ENCODE results near the gene PREB.
"Not testable (repeated sequence)": the region's sequence is repeated elsewhere in the genome, so short reads cannot be mapped to it uniquely, and the experiment has no call there.

PREB gene

GRCh38 chr2:27133905-27134780 lies at the start of gene PREB:
PREB (minus strand) TSS chr2:27134636; CDS start chr2:27134421, 215 bp downstream.
- peak within 1 kb of the TSS; percentile 94 for H3K4me3 Mint-ChIP-seq
- DNase-seq = peak; percentile 98
- peak within 1 kb of the TSS; percentile 97 for H3K27ac Mint-ChIP-seq
- peaks cover 32% of the 10 kb centered on the region for H3K4me1 Mint-ChIP-seq
- CTCF ChIA-PET = interaction anchor here (0.8 to 3.4 kb wide), 7 partner anchors 10 to 169 kb away, joined by 3 to 19 read pairs (median 3); partner anchors contain the start of gene ABHD1
- H3K27me3 Mint-ChIP-seq = peaks cover 22% of the 10 kb centered on the region
- H3K36me3 Mint-ChIP-seq = peaks cover 24% of the 10 kb centered on the region
- H3K9me3 Mint-ChIP-seq = no peaks in the 10 kb centered on the region

- Mint-ChIP-seq H3K36me3 (no peaks in the 10 kb centered on the region), H3K9me3 (no peaks in the 10 kb centered on the region), H3K27me3 (peaks cover 57% of the 10 kb centered on the region), H3K4me1 (no peaks in the 10 kb centered on the region), H3K4me3 (no peak overlapping the region), H3K27ac (no peak overlapping the region)
- DNase-seq = no peak
- CTCF ChIA-PET = no interaction called here
Observed at GRCh38 chr2:27184115-27184514, 49.7 kb upstream of the PREB start.

DNA sequence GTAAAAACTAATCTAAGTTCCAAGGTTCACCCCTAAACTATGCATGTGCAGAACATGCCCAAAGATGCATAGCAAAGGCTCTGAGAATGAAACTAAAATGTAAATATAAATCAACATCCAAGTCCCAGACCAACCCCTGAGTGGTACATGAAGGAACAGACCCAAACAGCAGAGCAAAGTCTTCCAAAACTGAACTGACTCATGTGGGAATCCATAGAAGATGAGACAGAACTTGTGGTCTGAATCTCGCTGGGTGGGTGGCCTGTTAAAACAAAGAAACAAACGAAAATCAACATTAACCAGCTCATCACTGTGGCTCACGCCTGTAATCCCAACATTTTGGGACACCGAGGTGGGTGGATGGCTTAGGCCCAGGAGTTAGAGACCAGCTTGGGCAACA lies 47.9 kb upstream of the PREB start:
- Mint-ChIP-seq H3K9me3 (no peaks in the 10 kb centered on the region), H3K27me3 (peaks cover 50% of the 10 kb centered on the region), H3K27ac (no peak overlapping the region), H3K4me1 (peaks cover 3% of the 10 kb centered on the region), H3K4me3 (no peak overlapping the region), H3K36me3 (no peaks in the 10 kb centered on the region)
- no peak for DNase-seq
- CTCF ChIA-PET = interaction anchor here (1.0 kb wide), 1 partner anchor 13 kb away, joined by 3 read pairs; no protein-coding TSS in a partner anchor

DNA sequence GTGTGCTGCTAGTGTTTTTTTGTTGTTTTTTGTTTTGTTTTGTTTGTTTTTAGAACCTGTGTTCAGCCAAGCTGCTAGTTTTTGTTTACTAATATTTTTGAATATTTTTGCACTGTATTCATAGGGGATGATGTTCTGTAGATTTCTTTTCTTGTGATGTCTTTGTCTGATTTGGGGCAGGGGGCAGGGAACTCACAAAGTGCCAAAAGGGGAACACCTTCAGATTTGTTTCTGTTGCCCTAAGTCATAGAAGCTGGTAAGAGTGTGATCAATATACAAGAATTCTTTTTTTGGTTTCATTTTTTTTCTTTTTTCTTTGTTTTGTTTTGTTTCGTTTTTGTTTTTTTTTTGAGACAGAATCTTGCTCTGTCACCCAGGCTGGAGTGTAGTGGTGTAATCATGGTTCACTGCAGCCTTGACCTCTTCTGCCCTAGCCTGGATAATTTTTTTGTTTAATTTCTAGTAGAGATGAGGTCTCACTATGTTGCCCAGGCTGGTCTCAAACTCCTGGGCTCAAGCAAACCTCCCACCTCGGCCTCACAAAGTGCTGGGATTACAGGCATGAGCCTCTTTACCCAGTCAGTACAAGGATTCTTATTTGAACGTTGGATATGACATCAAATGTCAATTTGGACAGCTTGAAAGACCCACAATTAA lies 45.0 kb upstream of the PREB start:
- H3K36me3 Mint-ChIP-seq = no peaks in the 10 kb centered on the region
- peaks cover 3% of the 10 kb centered on the region for H3K4me1 Mint-ChIP-seq
- no peaks in the 10 kb centered on the region for H3K9me3 Mint-ChIP-seq
- CTCF ChIA-PET = interaction anchor here (1.5 kb wide), 1 partner anchor 9 kb away, joined by 5 read pairs; no protein-coding TSS in a partner anchor
- H3K4me3 Mint-ChIP-seq = no peak overlapping the region
- H3K27me3 Mint-ChIP-seq = peaks cover 36% of the 10 kb centered on the region
- H3K27ac Mint-ChIP-seq = no peak overlapping the region
- DNase-seq = no peak

DNA sequence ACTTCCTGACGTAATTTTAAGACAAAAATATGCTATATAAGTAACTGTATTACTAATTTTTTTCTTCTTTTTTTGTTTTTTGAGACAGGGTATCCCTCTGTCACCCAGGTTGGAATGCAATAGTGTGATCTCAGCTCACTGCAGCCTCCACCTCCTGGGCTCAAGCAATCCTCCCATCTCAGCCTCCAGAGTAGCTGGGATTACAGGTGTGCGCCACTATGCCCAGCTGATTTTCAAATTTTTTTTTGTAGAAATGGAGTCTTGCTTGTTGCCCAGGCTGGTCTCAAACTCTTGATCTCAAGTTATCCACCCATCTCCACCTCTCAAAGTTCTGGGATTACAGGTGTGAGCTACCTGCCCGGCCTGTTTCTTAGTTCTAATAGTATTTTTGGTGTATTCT lies 44.0 kb upstream of the PREB start:
- CTCF ChIA-PET = interaction anchor here (0.7 kb wide), 1 partner anchor 8 kb away, joined by 3 read pairs; no protein-coding TSS in a partner anchor
- Mint-ChIP-seq H3K27ac (no peak overlapping the region), H3K36me3 (no peaks in the 10 kb centered on the region)

GRCh38 chr2:27177441-27178351 lies 43.3 kb upstream of the PREB start:
- H3K9me3 Mint-ChIP-seq = no peaks in the 10 kb centered on the region
- H3K27ac Mint-ChIP-seq = no peak overlapping the region
- H3K4me1 Mint-ChIP-seq = peaks cover 3% of the 10 kb centered on the region
- peaks cover 33% of the 10 kb centered on the region for H3K27me3 Mint-ChIP-seq
- no peak for DNase-seq
- CTCF ChIA-PET = interaction anchor here (0.7 kb wide), 1 partner anchor 8 kb away, joined by 3 read pairs; no protein-coding TSS in a partner anchor
- H3K4me3 Mint-ChIP-seq = no peak overlapping the region
- H3K36me3 Mint-ChIP-seq = no peaks in the 10 kb centered on the region

More for the DNA sequence above, 44.0 kb upstream of the PREB start:
- Mint-ChIP-seq H3K27me3 (peaks cover 33% of the 10 kb centered on the region), H3K9me3 (no peaks in the 10 kb centered on the region), H3K4me3 (no peak overlapping the region), H3K4me1 (peaks cover 3% of the 10 kb centered on the region)
- no peak for DNase-seq

DNA sequence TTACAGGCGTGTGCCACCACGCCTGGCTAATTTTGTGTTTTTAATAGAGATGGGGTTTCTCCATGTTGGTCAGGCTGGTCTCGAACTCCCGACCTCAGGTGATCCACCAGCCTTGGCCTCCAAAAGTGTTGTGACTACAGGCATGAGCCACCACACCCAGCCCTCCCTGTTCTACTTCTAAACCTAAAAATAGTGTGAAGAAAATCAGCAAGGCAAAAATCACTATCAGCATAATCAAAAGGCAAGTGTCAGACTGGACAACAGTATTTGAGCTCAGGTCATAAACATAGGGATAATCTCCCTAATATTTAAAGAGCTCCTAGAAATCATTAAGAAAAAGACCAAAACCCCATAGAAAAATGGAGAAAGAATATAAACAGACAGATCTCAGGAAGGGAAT lies 41.3 kb upstream of the PREB start:
- H3K4me1 Mint-ChIP-seq, H3K36me3 Mint-ChIP-seq, CTCF ChIA-PET, H3K27ac Mint-ChIP-seq, DNase-seq, H3K4me3 Mint-ChIP-seq, H3K9me3 Mint-ChIP-seq: not testable (repeated sequence)
- peaks cover 35% of the 10 kb centered on the region for H3K27me3 Mint-ChIP-seq

- Mint-ChIP-seq H3K4me3 (no peak overlapping the region), H3K4me1 (peaks cover 3% of the 10 kb centered on the region), H3K27ac (no peak overlapping the region), H3K9me3 (no peaks in the 10 kb centered on the region), H3K27me3 (peaks cover 37% of the 10 kb centered on the region), H3K36me3 (no peaks in the 10 kb centered on the region)
- CTCF ChIA-PET = no interaction called here
- DNase-seq = no peak
Observed at GRCh38 chr2:27175330-27175729, 40.9 kb upstream of the PREB start.

DNA sequence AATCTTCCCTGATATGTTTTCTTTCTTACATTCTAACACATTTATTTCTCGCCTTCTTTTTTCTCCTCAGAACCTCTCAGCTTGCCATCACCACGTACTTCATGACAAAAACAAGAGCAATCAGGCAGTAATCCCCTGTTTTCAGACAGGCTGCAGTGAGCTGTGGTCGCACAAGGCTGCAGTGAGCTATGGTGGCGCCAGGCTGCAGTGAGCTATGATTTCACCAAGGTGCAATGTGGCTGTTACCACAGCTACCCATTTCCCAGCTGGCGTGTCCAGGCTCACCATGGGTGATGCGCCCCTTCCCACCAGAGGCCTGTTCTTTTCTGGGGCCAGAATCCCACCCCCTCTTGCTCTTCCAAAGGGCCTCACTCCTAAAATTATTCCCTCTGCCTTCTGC lies 40.2 kb upstream of the PREB start:
- Mint-ChIP-seq H3K9me3 (no peaks in the 10 kb centered on the region), H3K27me3 (peaks cover 39% of the 10 kb centered on the region), H3K36me3 (no peaks in the 10 kb centered on the region), H3K4me3 (no peak overlapping the region), H3K4me1 (peaks cover 5% of the 10 kb centered on the region), H3K27ac (no peak overlapping the region)
- no peak for DNase-seq
- CTCF ChIA-PET = no interaction called here

DNA sequence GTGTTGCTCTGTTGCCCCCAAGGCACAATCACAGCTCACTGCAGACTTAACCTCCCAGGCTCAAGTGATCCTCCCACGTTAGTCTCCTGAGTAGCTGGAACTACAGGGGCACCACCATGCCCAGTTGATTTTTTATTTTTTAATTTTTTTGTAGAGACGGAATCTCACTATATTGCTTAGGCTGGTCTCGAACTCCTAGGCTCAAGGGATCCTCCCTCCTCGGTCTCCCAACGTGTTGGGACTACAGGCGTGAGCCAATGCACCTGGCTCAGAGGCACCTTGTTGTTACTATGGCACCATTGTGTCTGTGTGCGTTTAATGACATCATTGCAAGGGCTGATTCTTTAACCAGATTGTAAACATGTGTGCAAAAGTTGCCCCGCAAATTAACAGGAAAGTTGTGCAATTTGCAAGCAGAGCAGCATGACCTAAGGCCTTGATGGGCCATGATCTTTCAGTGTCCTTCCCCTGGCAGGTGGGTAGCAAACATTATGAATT lies 37.0 kb upstream of the PREB start:
- Mint-ChIP-seq H3K27me3 (peaks cover 35% of the 10 kb centered on the region), H3K4me1 (peaks cover 2% of the 10 kb centered on the region), H3K4me3 (no peak overlapping the region), H3K36me3 (no peaks in the 10 kb centered on the region), H3K9me3 (no peaks in the 10 kb centered on the region), H3K27ac (no peak overlapping the region)
- CTCF ChIA-PET = interaction anchor here (0.7 to 2.0 kb wide), 5 partner anchors 9 to 566 kb away, joined by 3 to 10 read pairs (median 4); no protein-coding TSS in a partner anchor
- no peak for DNase-seq

- Mint-ChIP-seq H3K36me3 (no peaks in the 10 kb centered on the region), H3K9me3 (no peaks in the 10 kb centered on the region), H3K4me1 (peaks cover 2% of the 10 kb centered on the region), H3K27me3 (peaks cover 35% of the 10 kb centered on the region), H3K4me3 (no peak overlapping the region), H3K27ac (no peak overlapping the region)
- no peak for DNase-seq
- CTCF ChIA-PET = interaction anchor here (0.7 to 2.0 kb wide), 12 partner anchors 8 to 567 kb away, joined by 3 to 10 read pairs (median 4); partner anchors contain the start of gene TCF23
Observed at GRCh38 chr2:27170581-27171337, 36.3 kb upstream of the PREB start.

GRCh38 chr2:27164960-27165763 lies 30.7 kb upstream of the PREB start:
- H3K4me3 Mint-ChIP-seq = no peak overlapping the region
- DNase-seq = no peak
- CTCF ChIA-PET = interaction anchor here (1.1 kb wide), 1 partner anchor 67 kb away, joined by 3 read pairs; no protein-coding TSS in a partner anchor
- no peak overlapping the region for H3K27ac Mint-ChIP-seq
- H3K4me1 Mint-ChIP-seq = peaks cover 9% of the 10 kb centered on the region
- H3K27me3 Mint-ChIP-seq = peaks cover 19% of the 10 kb centered on the region
- no peaks in the 10 kb centered on the region for H3K9me3 Mint-ChIP-seq
- no peaks in the 10 kb centered on the region for H3K36me3 Mint-ChIP-seq

Measured in activated naive CD4-positive, alpha-beta T cell treated with anti-CD3 and anti-CD28 coated beads, Interleukin-2, amount 10 ng/mL, durations not matched to agents 7 days and 5 days (primary cell).